Esophagus (tissue), 2 donors: Measurements from ENCODE around the gene ADAR. TPM values are rescaled to one million over a fixed set of nuclear protein-coding genes. Genes with fewer than 3 reads are reported as not detected.

Experiments
- H3K27ac ChIP-seq, 2 donors: one replicate each; pipeline ENCODE4 v1.5.1; 2013; ENCODE audit warnings: low read depth in 2 of 2, mild to moderate bottlenecking in 2 of 2, inconsistent platforms in 1 of 2, low read length in 1 of 2, moderate library complexity in 1 of 2
- H3K27me3 ChIP-seq, 2 donors: one replicate each; pipeline ENCODE4 v1.6.1; 2013; ENCODE audit warnings: low read length in 2 of 2, control low read depth in 1 of 2, mild to moderate bottlenecking in 1 of 2; ENCODE audit not compliant: insufficient read depth in 2 of 2, control insufficient read depth in 1 of 2
- H3K36me3 ChIP-seq, 2 donors: one replicate each; pipeline ENCODE4 v1.6.1; 2013; ENCODE audit warnings: low read length in 1 of 2; ENCODE audit not compliant: control insufficient read depth in 2 of 2, insufficient read depth in 2 of 2
- H3K4me1 ChIP-seq, 2 donors: one replicate each; pipeline ENCODE4 v1.6.1; 2013; ENCODE audit warnings: low read length in 1 of 2; ENCODE audit not compliant: control insufficient read depth in 2 of 2, insufficient read depth in 2 of 2
- H3K4me3 ChIP-seq, 2 donors: one replicate each; pipeline ENCODE4 v1.5.1; 2013; ENCODE audit warnings: low read length in 2 of 2, mild to moderate bottlenecking in 2 of 2, low read depth in 1 of 2, moderate library complexity in 1 of 2
- H3K9me3 ChIP-seq, 2 donors: one replicate each; pipeline ENCODE4 v1.6.1; 2013; ENCODE audit warnings: mild to moderate bottlenecking in 2 of 2, low read depth in 1 of 2, low read length in 1 of 2, moderate library complexity in 1 of 2; ENCODE audit not compliant: control insufficient read depth in 2 of 2, insufficient read depth in 1 of 2
- WGBS, 2 donors: extraction: QIAGEN DNeasy Blood & Tissue Kit; methylation state at CpG; one replicate each; pipeline ENCODE4 v1.1.7; 2013; 5-methylcytosine and 5-hydroxymethylcytosine counted together
- polyA plus RNA-seq, 2 donors: library from polyadenylated mRNA; stranded (reverse); fragments of 200-250 nt; gene quantifications; one replicate each; pipeline ENCODE4 v1.2.3, GENCODE V29; 2013
- donor health status: healthy with polysubstance abuse.
- donor health status: Bipolar disorder and iron deficiency.

The ADAR gene
- polyA plus RNA-seq, 2 donors: 13.8 to 19.9 TPM

DNA sequence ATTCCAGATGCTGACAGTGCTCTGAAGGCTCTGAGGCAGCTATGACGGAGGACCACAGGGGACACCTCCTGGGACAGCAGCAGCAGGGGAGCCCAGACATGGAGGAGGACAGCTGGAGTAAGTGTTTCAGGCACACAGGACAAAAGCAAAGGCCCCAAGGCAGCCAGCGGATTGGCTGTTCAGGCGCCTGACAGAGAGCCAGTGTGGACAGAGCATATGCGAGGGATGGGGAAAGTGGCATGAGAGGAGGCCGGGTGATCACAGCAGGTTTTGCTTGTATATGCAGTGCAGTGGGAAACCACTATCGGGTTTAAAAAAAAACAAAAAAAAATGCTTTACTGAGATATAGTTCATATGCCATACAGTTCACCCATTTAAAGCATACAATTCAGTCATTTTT lies 21.3 kb downstream of the ADAR start:
- Histone ChIP-seq H3K36me3 (peaks cover 55 to 63% of the 10 kb centered on the region in 2 donors), H3K27me3 (no peaks in the 10 kb centered on the region), H3K27ac (no peak overlapping the region), H3K4me3 (no peak overlapping the region), H3K4me1 (no peaks in the 10 kb centered on the region), H3K9me3 (no peaks in the 10 kb centered on the region)
- WGBS, 2 donors: 91 to 93% methylated on average over 6 of the region's 6 CpGs

DNA sequence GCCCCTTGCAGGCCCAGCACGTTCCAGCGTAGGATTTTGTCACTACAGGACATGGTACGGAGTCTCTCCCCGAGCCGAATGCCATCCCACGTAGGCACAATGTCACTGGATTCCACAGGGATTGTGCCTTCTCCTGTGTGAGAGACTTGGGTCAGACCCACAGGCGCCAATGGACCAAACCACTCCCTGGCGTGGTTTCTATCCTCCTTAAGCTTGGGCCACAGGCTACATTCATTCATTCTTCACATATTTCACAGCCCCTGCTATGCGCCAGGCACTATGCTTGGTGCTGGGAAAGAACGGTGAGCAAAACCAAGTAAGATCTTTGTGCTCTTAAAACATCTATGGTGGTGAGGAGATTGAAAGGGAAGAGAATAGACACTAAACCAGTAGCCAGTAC lies 21.8 kb downstream of the ADAR start:
- WGBS, 2 donors: 82 to 87% methylated on average over 10 of the region's 10 CpGs
- no peaks in the 10 kb centered on the region for H3K9me3 ChIP-seq
- H3K4me3 ChIP-seq: no peak overlapping the region
- no peak overlapping the region for H3K27ac ChIP-seq
- no peaks in the 10 kb centered on the region for H3K27me3 ChIP-seq
- H3K4me1 ChIP-seq: no peaks in the 10 kb centered on the region
- peaks cover 52 to 59% of the 10 kb centered on the region in 2 donors for H3K36me3 ChIP-seq

DNA sequence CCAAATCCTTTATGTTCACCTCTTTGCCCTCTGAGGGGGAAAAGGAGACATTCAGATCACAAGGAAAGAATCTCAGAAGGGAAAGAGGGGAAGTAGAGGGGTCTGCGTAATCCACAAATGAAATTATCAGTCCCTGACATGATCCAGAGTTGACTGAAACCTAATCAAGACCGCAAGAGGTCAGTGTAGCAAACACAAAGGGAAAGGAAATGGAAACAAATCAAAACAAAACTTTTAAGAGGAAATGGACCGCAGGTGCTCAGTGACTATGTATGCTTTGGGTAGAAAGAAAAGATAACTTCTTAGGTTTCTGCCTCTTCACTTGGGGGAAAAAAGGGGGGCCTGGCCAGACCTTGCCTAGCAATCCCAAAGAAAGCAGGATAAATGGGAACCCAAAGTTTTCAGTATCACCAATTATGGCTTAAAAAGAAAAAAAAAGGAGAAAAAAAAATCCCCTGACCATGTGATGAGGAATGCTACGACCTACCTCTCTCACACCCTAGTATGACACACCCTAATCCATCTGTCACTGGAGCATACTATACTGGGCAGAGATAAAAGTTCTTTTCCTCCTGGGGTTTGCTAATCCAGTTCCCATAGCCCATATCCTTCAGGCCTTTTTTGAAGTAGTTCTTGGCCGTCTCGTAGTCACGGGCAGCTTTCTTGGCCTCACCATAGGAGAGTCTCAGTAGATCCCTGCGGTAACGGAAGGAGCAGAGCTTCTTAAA lies 23.6 kb downstream of the ADAR start:
- no peak overlapping the region for H3K4me3 ChIP-seq
- H3K27me3 ChIP-seq: no peaks in the 10 kb centered on the region
- no peaks in the 10 kb centered on the region for H3K9me3 ChIP-seq
- 75 to 78% methylated on average over 9 of the region's 9 CpGs for WGBS, 2 donors
- H3K4me1 ChIP-seq: no peaks in the 10 kb centered on the region
- no peak overlapping the region for H3K27ac ChIP-seq
- peaks cover 51 to 60% of the 10 kb centered on the region in 2 donors for H3K36me3 ChIP-seq

DNA sequence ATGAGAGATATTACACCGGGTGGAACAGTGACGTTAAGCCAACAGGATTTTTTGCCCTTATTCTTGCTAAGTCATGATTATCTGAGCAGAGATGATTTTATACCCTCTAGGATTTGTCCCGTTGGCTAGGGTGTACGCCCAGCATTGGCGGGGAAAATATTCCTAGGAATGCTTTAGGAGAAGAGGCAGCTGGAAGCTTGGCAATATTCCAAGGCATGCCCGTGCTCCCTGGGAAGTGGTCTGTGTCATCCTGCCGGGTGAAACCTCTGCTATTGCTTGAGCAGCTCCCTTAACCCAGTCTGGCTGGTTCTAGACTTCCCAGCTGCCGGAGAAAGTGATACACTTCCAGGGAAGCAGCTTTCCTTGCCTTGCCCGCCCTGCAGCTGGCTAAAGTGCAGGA lies 24.2 kb downstream of the ADAR start:
- peaks cover 53 to 61% of the 10 kb centered on the region in 2 donors for H3K36me3 ChIP-seq
- WGBS, 2 donors: 57 to 62% methylated on average over 9 of the region's 9 CpGs
- H3K27ac ChIP-seq: no peak overlapping the region

DNA sequence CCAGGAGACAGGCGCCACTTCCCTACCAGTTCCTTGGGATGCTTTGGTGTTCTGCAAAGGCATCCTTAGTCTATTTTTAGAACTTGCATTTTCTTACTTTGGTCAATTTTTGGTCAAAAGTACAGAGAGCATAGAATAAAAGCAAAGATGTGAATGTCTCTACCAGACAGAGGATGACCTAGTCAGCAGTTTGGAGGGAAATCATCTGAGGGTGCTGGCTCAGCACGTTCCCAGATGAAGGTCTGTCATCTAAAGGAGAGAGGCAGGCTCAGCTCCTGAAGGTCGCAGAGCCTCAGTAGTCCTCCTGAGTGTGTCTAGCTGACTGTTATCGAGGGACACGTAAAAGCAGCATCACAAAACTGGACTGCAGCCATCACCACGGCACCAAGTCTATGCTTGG lies 25.1 kb downstream of the ADAR start:
- Histone ChIP-seq H3K27me3 (no peaks in the 10 kb centered on the region), H3K27ac (no peak overlapping the region), H3K9me3 (no peaks in the 10 kb centered on the region), H3K4me3 (no peak overlapping the region), H3K4me1 (no peaks in the 10 kb centered on the region), H3K36me3 (peaks cover 48 to 56% of the 10 kb centered on the region in 2 donors)
- WGBS, 2 donors: 89% methylated on average over 6 of the region's 6 CpGs

More for the DNA sequence above, 24.2 kb downstream of the ADAR start:
- Histone ChIP-seq H3K4me3 (no peak overlapping the region), H3K4me1 (no peaks in the 10 kb centered on the region), H3K9me3 (no peaks in the 10 kb centered on the region), H3K27me3 (no peaks in the 10 kb centered on the region)

DNA sequence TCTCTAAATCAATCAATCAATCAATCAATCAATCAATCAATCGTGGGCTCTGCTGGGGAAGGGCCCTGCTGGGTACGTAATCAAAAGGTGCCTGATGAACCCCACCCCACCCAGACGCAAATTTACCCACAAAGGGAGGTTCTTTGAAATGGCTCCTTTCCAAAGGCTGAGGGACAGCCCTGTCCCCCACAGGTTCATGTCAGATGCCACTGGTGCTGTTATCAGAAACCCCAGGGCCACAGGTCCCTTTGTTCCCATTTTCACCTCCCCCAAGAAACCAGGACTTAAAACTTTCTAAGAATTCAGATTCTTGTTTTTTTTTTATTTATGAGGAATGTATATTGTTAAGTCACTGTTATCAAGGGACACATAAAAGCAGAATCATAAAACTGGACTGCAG lies 26.2 kb downstream of the ADAR start:
- Histone ChIP-seq H3K27ac (no peak overlapping the region), H3K36me3 (peaks cover 41 to 49% of the 10 kb centered on the region in 2 donors), H3K9me3 (no peaks in the 10 kb centered on the region), H3K4me3 (no peak overlapping the region), H3K4me1 (peaks cover 0 to 1% of the 10 kb centered on the region in 2 donors), H3K27me3 (no peaks in the 10 kb centered on the region)
- 72 to 86% methylated on average over 3 of the region's 3 CpGs for WGBS, 2 donors

DNA sequence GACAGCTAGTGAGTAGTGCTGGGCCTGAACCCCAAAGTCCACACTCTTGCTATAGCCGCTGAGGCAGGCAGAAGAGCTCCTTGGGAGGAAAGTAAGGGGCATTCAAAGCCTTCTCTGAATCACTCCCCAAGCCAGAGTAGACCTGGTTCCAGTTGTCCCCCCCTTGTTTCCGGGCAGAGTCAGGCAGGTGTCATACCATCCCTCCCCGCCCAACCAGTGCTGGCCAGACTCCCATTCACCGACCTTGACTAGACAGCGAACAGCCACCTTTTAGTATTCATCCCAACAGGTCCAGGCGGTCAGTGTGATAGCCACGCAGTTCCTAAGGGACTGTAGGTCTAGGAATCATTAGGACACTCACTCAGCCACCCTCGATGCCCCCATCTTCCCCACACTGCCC lies 28.6 kb downstream of the ADAR start:
- no peak overlapping the region for H3K4me3 ChIP-seq
- H3K36me3 ChIP-seq: peaks cover 23 to 31% of the 10 kb centered on the region in 2 donors
- 77 to 87% methylated on average over 8 of the region's 8 CpGs for WGBS, 2 donors
- no peaks in the 10 kb centered on the region for H3K27me3 ChIP-seq
- H3K4me1 ChIP-seq: peaks cover 0 to 1% of the 10 kb centered on the region in 2 donors
- no peaks in the 10 kb centered on the region for H3K9me3 ChIP-seq
- no peak overlapping the region for H3K27ac ChIP-seq

DNA sequence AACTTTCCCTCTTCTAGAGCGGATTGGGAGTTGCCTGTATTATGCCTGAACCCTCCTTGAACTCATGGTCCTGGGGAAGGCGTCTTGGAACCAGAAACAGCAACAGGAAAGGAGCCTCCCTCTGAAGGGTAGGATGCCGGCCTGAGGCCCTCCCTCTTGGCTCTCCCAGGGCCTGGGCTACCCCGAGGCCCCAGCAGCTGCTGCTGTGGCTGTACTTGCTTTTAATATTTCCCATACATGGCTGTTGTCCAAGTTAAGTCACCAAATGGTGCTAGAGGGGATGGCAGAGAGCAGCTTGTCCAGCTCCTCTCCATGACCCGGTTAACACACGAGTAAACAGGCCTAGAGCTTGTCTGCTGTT lies 29.9 kb downstream of the ADAR start:
- Histone ChIP-seq H3K27me3 (no peaks in the 10 kb centered on the region), H3K4me3 (no peak overlapping the region), H3K9me3 (no peaks in the 10 kb centered on the region), H3K27ac (no peak overlapping the region), H3K4me1 (peaks cover 0 to 1% of the 10 kb centered on the region in 2 donors), H3K36me3 (peaks cover 23 to 26% of the 10 kb centered on the region in 2 donors)
- 30 to 45% methylated on average over 6 of the region's 6 CpGs for WGBS, 2 donors

DNA sequence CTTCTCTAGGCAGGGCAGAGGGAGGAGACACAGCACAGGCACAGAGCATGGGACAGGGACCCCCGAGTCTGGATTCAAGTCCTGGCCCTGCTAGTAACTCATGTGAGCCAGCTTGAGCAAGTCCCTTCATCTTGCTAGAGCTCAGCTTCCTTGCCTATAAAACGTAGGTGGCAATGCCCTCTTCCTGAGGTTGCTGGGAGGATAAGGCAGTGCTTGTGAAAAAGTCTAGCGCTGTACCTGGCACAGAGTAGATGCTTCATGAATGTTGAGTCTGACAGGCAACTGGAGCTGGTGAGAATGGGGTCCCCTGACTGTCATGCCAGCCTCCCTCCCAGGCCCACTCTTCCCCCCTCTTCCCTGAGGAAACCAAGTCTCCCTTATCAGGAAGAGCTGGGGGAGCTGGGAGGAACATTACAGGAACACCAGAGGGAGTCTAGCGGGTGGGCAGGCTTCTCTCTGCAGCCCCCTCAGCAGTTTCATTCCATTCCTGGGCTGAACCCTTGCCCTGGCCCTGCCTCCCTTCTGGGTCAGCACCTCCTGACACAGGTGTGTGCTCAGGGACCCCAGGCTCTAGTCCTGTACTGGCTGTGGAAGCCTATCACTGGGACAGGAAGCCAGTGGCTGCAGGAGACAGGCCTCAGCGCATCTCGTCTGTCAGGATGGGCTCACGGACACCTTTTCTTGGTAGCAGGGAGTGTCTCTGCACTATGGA lies 30.5 kb downstream of the ADAR start:
- no peaks in the 10 kb centered on the region for H3K9me3 ChIP-seq
- no peaks in the 10 kb centered on the region for H3K27me3 ChIP-seq
- H3K36me3 ChIP-seq: peaks cover 20 to 21% of the 10 kb centered on the region in 2 donors
- H3K4me1 ChIP-seq: peaks cover 0 to 1% of the 10 kb centered on the region in 2 donors
- H3K27ac ChIP-seq: peak overlapping the region in 1 of 2 donors; percentile 5
- no peak overlapping the region for H3K4me3 ChIP-seq
- WGBS, 2 donors: 66 to 74% methylated on average over 7 of the region's 7 CpGs
